Activated CD4-positive, alpha-beta T cell treated with anti-CD3 and anti-CD28 coated beads for 4 hours (primary cell): ENCODE results near the gene BRD3.

Experiments used
- DNase-seq, 2 donors: peaks; one replicate each; pipeline ENCODE4 v3.0.0-alpha.2; 2020

BRD3 gene

GRCh38 chr9:134066526-134066912 lies 1.3 kb downstream of the BRD3 start:
- no peak for DNase-seq

GRCh38 chr9:134065612-134066419 lies 2.0 kb downstream of the BRD3 start:
- peak; percentile 56 for DNase-seq

GRCh38 chr9:134064711-134065110 lies 3.1 kb downstream of the BRD3 start:
- no peak for DNase-seq

GRCh38 chr9:134063571-134064450 lies 4.0 kb downstream of the BRD3 start:
- no peak for DNase-seq

- no peak for DNase-seq
These were observed 4.7 kb downstream of the BRD3 start for GRCh38 chr9:134063088-134063570.

- DNase-seq = no peak
These were observed 5.3 kb downstream of the BRD3 start for GRCh38 chr9:134062461-134063087.

- no peak for DNase-seq
These were observed 6.0 kb downstream of the BRD3 start for GRCh38 chr9:134061688-134062371.

GRCh38 chr9:134061019-134061687 lies 6.7 kb downstream of the BRD3 start:
- DNase-seq = no peak

GRCh38 chr9:134060546-134060945 lies 7.3 kb downstream of the BRD3 start:
- DNase-seq = no peak

GRCh38 chr9:134059661-134060395 lies 8.0 kb downstream of the BRD3 start:
- DNase-seq = no peak

- no peak for DNase-seq
These were observed 8.6 kb downstream of the BRD3 start for GRCh38 chr9:134059188-134059641.

- DNase-seq = no peak
These were observed 9.1 kb downstream of the BRD3 start for GRCh38 chr9:134058716-134059115.

- no peak for DNase-seq
These were observed 9.8 kb downstream of the BRD3 start for GRCh38 chr9:134057751-134058701.

- no peak for DNase-seq
These were observed 10.5 kb downstream of the BRD3 start for GRCh38 chr9:134057307-134057657.

- no peak for DNase-seq
These were observed 11.1 kb downstream of the BRD3 start for GRCh38 chr9:134056483-134057306.

GRCh38 chr9:134055981-134056461 lies 11.8 kb downstream of the BRD3 start:
- DNase-seq = no peak

GRCh38 chr9:134054891-134055811 lies 12.7 kb downstream of the BRD3 start:
- DNase-seq = no peak
